GM23338 (cell line): ENCODE data around the gene ARHGAP32. TPM values are rescaled to one million over a fixed set of nuclear protein-coding genes. Genes with fewer than 3 reads are reported as not detected.

Source experiments
- CTCF ChIP-seq, 2 experiments: fragments of 200-600 bp in 1 of 2; sonication (generic) in 1 of 2; conservative IDR thresholded peaks; 2 replicates each; pipeline versions ENCODE4 v1.5.1 to v1.6.1; 2016 to 2017; ENCODE audit warnings: antibody characterized with exemption in 2 of 2, low read depth in 2 of 2, mild to moderate bottlenecking in 2 of 2, moderate library complexity in 1 of 2
- EZH2phosphoT487 ChIP-seq: fragments of 200-600 bp; sonication (generic); IDR thresholded peaks from one replicate; pipeline ENCODE4 v1.8.1; 2018; ENCODE audit warnings: antibody characterized with exemption; ENCODE audit not compliant: unreplicated experiment
- JUNB ChIP-seq: IDR thresholded peaks from one replicate; pipeline ENCODE4 v1.6.1; 2016; ENCODE audit warnings: antibody characterized with exemption; ENCODE audit not compliant: unreplicated experiment
- NANOG ChIP-seq: IDR thresholded peaks from 2 replicates; pipeline ENCODE4 v1.6.1; 2016; ENCODE audit warnings: antibody characterized with exemption, borderline replicate concordance
- REST ChIP-seq: IDR thresholded peaks from one replicate; pipeline ENCODE4 v1.6.1; 2018; ENCODE audit warnings: antibody characterized with exemption; ENCODE audit not compliant: unreplicated experiment
- polyA plus RNA-seq: library from polyadenylated mRNA; unstranded; fragments of >200 nt; fragmentation: Nextera tagmentation; extraction: Ambion mirVana; gene quantifications from 2 replicates; pipeline ENCODE4 v1.2.1, GENCODE V29; 2016
- total RNA-seq: library from RNA; depleted of rRNA; stranded (reverse); fragments of >200 nt; shearing (Covaris generic); gene quantifications from 2 replicates; pipeline ENCODE4 v1.2.3, GENCODE V29; 2014
- TF ChIP-seq, protein P1 (sequence below): fragments of 250-450 bp; sonication (Bioruptor Pico); IDR thresholded peaks from 2 replicates; pipeline ENCODE4 v1.5.0; 2020; ENCODE audit warnings: mild to moderate bottlenecking, moderate library complexity

ARHGAP32 gene
- total and polyA plus RNA-seq, 2 experiments from 2014 or later, result 3.9 to 17.2 TPM

DNA sequence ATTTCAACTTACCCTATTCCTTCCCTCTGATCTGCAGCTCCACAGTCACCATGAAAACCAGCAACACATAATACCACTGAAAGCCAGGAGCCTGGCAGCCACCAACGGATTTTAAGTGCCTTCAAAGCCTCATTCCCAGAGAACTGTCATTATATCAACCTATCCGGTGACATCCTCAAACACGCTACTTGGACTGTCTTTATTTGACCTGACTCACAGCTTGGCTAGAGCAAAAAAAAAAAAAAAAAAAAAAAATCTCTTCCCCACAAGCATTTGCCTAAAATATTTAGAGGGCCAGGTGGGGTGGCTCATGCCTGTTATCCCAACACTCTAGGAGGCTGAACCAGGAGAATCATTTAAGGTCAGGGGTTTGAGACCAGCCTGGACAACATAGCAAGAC is 32.4 kb upstream of the ARHGAP32 start (continued):
- TF ChIP-seq, protein P1, sequence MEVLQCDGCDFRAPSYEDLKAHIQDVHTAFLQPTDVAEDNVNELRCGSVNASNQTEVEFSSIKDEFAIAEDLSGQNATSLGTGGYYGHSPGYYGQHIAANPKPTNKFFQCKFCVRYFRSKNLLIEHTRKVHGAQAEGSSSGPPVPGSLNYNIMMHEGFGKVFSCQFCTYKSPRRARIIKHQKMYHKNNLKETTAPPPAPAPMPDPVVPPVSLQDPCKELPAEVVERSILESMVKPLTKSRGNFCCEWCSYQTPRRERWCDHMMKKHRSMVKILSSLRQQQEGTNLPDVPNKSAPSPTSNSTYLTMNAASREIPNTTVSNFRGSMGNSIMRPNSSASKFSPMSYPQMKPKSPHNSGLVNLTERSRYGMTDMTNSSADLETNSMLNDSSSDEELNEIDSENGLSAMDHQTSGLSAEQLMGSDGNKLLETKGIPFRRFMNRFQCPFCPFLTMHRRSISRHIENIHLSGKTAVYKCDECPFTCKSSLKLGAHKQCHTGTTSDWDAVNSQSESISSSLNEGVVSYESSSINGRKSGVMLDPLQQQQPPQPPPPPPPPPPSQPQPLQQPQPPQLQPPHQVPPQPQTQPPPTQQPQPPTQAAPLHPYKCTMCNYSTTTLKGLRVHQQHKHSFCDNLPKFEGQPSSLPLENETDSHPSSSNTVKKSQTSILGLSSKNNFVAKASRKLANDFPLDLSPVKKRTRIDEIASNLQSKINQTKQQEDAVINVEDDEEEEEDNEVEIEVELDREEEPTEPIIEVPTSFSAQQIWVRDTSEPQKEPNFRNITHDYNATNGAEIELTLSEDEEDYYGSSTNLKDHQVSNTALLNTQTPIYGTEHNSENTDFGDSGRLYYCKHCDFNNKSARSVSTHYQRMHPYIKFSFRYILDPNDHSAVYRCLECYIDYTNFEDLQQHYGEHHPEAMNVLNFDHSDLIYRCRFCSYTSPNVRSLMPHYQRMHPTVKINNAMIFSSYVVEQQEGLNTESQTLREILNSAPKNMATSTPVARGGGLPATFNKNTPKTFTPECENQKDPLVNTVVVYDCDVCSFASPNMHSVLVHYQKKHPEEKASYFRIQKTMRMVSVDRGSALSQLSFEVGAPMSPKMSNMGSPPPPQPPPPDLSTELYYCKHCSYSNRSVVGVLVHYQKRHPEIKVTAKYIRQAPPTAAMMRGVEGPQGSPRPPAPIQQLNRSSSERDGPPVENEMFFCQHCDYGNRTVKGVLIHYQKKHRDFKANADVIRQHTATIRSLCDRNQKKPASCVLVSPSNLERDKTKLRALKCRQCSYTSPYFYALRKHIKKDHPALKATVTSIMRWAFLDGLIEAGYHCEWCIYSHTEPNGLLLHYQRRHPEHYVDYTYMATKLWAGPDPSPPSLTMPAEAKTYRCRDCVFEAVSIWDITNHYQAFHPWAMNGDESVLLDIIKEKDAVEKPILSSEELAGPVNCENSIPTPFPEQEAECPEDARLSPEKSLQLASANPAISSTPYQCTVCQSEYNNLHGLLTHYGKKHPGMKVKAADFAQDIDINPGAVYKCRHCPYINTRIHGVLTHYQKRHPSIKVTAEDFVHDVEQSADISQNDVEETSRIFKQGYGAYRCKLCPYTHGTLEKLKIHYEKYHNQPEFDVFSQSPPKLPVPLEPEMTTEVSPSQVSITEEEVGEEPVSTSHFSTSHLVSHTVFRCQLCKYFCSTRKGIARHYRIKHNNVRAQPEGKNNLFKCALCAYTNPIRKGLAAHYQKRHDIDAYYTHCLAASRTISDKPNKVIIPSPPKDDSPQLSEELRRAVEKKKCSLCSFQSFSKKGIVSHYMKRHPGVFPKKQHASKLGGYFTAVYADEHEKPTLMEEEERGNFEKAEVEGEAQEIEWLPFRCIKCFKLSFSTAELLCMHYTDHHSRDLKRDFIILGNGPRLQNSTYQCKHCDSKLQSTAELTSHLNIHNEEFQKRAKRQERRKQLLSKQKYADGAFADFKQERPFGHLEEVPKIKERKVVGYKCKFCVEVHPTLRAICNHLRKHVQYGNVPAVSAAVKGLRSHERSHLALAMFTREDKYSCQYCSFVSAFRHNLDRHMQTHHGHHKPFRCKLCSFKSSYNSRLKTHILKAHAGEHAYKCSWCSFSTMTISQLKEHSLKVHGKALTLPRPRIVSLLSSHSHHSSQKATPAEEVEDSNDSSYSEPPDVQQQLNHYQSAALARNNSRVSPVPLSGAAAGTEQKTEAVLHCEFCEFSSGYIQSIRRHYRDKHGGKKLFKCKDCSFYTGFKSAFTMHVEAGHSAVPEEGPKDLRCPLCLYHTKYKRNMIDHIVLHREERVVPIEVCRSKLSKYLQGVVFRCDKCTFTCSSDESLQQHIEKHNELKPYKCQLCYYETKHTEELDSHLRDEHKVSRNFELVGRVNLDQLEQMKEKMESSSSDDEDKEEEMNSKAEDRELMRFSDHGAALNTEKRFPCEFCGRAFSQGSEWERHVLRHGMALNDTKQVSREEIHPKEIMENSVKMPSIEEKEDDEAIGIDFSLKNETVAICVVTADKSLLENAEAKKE (CRISPR knock-in tag), result no peak
- TF ChIP-seq REST (no peak), CTCF (conservative IDR thresholded peaks at IDR 0.05; ENCODE audit: low read depth in 2 of 2) (no peak), JUNB (no peak), NANOG (no peak), EZH2phosphoT487 (no peak)
